HG03135 (cell line): ENCODE data around the gene ASB4.
"Not testable (repeated sequence)": the region's sequence is repeated elsewhere in the genome, so short reads cannot be mapped to it uniquely, and the experiment has no call there.

Experiments
- ATAC-seq: cut with Tn5 transposase; IDR thresholded peaks from one replicate; pipeline ENCODE4 v1.9.1; 2021; ENCODE audit warnings: mild to moderate bottlenecking, moderate library complexity; ENCODE audit not compliant: unreplicated experiment

ASB4 gene

GRCh38 chr7:95485391-95486123 lies at the start of gene ASB4:
Gene ASB4, plus strand, starts transcription at chr7:95485943. Its CDS starts 29 bp downstream, at chr7:95485972.
- ATAC-seq = no peak

GRCh38 chr7:95436407-95436806 lies 49.3 kb upstream of the ASB4 start:
- ATAC-seq = no peak

- ATAC-seq = no peak
Observed at GRCh38 chr7:95440394-95441038, 45.2 kb upstream of the ASB4 start.

GRCh38 chr7:95441042-95441823 lies 44.5 kb upstream of the ASB4 start:
- no peak for ATAC-seq

- no peak for ATAC-seq
Observed at GRCh38 chr7:95444796-95445195, 40.9 kb upstream of the ASB4 start.

GRCh38 chr7:95446618-95447017 lies 39.1 kb upstream of the ASB4 start:
- ATAC-seq = no peak

- ATAC-seq = no peak
Observed at GRCh38 chr7:95454438-95455045, 31.2 kb upstream of the ASB4 start.

- ATAC-seq = no peak
Observed at GRCh38 chr7:95457947-95458346, 27.8 kb upstream of the ASB4 start.

GRCh38 chr7:95460653-95461052 lies 25.1 kb upstream of the ASB4 start:
- not testable (repeated sequence) for ATAC-seq

- no peak for ATAC-seq
Observed at GRCh38 chr7:95467912-95468607, 17.7 kb upstream of the ASB4 start.

GRCh38 chr7:95469187-95469586 lies 16.6 kb upstream of the ASB4 start:
- no peak for ATAC-seq

- no peak for ATAC-seq
Observed at GRCh38 chr7:95469848-95470247, 15.9 kb upstream of the ASB4 start.

GRCh38 chr7:95470452-95470851 lies 15.3 kb upstream of the ASB4 start:
- peak; percentile 97 for ATAC-seq

GRCh38 chr7:95471071-95471470 lies 14.7 kb upstream of the ASB4 start:
- ATAC-seq = no peak

- ATAC-seq = no peak
Observed at GRCh38 chr7:95472581-95473161, 13.1 kb upstream of the ASB4 start.

GRCh38 chr7:95473276-95473985 lies 12.3 kb upstream of the ASB4 start:
- ATAC-seq = no peak

GRCh38 chr7:95476072-95476847 lies 9.5 kb upstream of the ASB4 start:
- ATAC-seq = no peak

GRCh38 chr7:95476904-95477594 lies 8.7 kb upstream of the ASB4 start:
- peak; percentile 59 for ATAC-seq
